ENCODE data around the gene MKI67. TPM values are rescaled to one million over a fixed set of nuclear protein-coding genes. Genes with fewer than 3 reads are reported as not detected.

Gene MKI67
- total RNA-seq, 1 donor from 2014 or later = 140 TPM

GRCh38 chr10:128059266-128059981, 66.8 kb downstream of the MKI67 start:
- H3K36me3 Mint-ChIP-seq (ENCODE audit: low read depth) = no peaks in the 10 kb centered on the region
- no peaks in the 10 kb centered on the region for H3K9me3 Mint-ChIP-seq
- peaks cover 22% of the 10 kb centered on the region for H3K4me1 Mint-ChIP-seq
- H3K4me3 Mint-ChIP-seq = no peak overlapping the region
- H3K27ac Mint-ChIP-seq (ENCODE audit: unreplicated experiment) = peak overlapping the region; percentile 3
- DNase-seq (ENCODE audit: low read depth, low spot score) = no peak
- H3K27me3 Mint-ChIP-seq (ENCODE audit: low read depth) = no peaks in the 10 kb centered on the region
- TF ChIP-seq CTCF (conservative IDR thresholded peaks at IDR 0.05) = no peak

- Mint-ChIP-seq H3K36me3 (ENCODE audit: low read depth) (no peaks in the 10 kb centered on the region), H3K27me3 (ENCODE audit: low read depth) (no peaks in the 10 kb centered on the region), H3K4me1 (peaks cover 20% of the 10 kb centered on the region), H3K4me3 (no peak overlapping the region), H3K27ac (ENCODE audit: unreplicated experiment) (no peak overlapping the region), H3K9me3 (no peaks in the 10 kb centered on the region)
- DNase-seq (ENCODE audit: low read depth, low spot score) = no peak
- TF ChIP-seq CTCF (conservative IDR thresholded peaks at IDR 0.05) = no peak
These were observed 67.5 kb downstream of the MKI67 start for GRCh38 chr10:128058750-128059134.

GRCh38 chr10:128058106-128058749, 68.0 kb downstream of the MKI67 start:
- Mint-ChIP-seq H3K4me3 (no peak overlapping the region), H3K4me1 (peaks cover 15% of the 10 kb centered on the region), H3K27me3 (ENCODE audit: low read depth) (no peaks in the 10 kb centered on the region), H3K9me3 (no peaks in the 10 kb centered on the region), H3K27ac (ENCODE audit: unreplicated experiment) (no peak overlapping the region), H3K36me3 (ENCODE audit: low read depth) (no peaks in the 10 kb centered on the region)
- DNase-seq (ENCODE audit: low read depth, low spot score) = no peak
- TF ChIP-seq CTCF (conservative IDR thresholded peaks at IDR 0.05) = no peak

GRCh38 chr10:128056303-128057050, 69.7 kb downstream of the MKI67 start:
- no peak for TF ChIP-seq CTCF (conservative IDR thresholded peaks at IDR 0.05)
- Mint-ChIP-seq H3K9me3 (no peaks in the 10 kb centered on the region), H3K27ac (ENCODE audit: unreplicated experiment) (no peak overlapping the region)

GRCh38 chr10:128055061-128055868, 71.0 kb downstream of the MKI67 start:
- Mint-ChIP-seq H3K4me1 (peaks cover 6% of the 10 kb centered on the region), H3K9me3 (no peaks in the 10 kb centered on the region), H3K36me3 (ENCODE audit: low read depth) (no peaks in the 10 kb centered on the region), H3K27ac (ENCODE audit: unreplicated experiment) (peak overlapping the region; percentile 77), H3K27me3 (ENCODE audit: low read depth) (no peaks in the 10 kb centered on the region), H3K4me3 (no peak overlapping the region)
- DNase-seq (ENCODE audit: low read depth, low spot score) = no peak
- TF ChIP-seq CTCF (conservative IDR thresholded peaks at IDR 0.05) = no peak

More at GRCh38 chr10:128056303-128057050, 69.7 kb downstream of the MKI67 start:
- no peaks in the 10 kb centered on the region for H3K4me1 Mint-ChIP-seq
- no peaks in the 10 kb centered on the region for H3K27me3 Mint-ChIP-seq (ENCODE audit: low read depth)
- no peaks in the 10 kb centered on the region for H3K36me3 Mint-ChIP-seq (ENCODE audit: low read depth)
- no peak for DNase-seq (ENCODE audit: low read depth, low spot score)
- no peak overlapping the region for H3K4me3 Mint-ChIP-seq
